ENCODE results near the gene VPS35L.

VPS35L gene

GRCh38 chr16:19522397-19522732 lies 33.1 kb upstream of the VPS35L start:
- Histone ChIP-seq H3K27ac (ENCODE audit: low read depth, low read length) (no peak overlapping the region), H3K9ac (ENCODE audit: low read depth, low read length) (no peak overlapping the region), H3K4me1 (ENCODE audit: control insufficient read depth, insufficient read depth, low read length) (peaks cover 24% of the 10 kb centered on the region), H3K9me3 (ENCODE audit: control insufficient read depth, insufficient read depth, low read length) (no peaks in the 10 kb centered on the region), H3K27me3 (ENCODE audit: control insufficient read depth, insufficient read depth, low read length) (no peaks in the 10 kb centered on the region), H3K36me3 (ENCODE audit: control insufficient read depth, insufficient read depth, low read length) (peaks cover 9% of the 10 kb centered on the region), H3K4me3 (ENCODE audit: low read depth, low read length) (peak overlapping the region; percentile 84)

- H3K27ac ChIP-seq (ENCODE audit: low read depth, low read length), result no peak overlapping the region
- H3K36me3 ChIP-seq (ENCODE audit: control insufficient read depth, insufficient read depth, low read length), result peaks cover 9% of the 10 kb centered on the region
- no peaks in the 10 kb centered on the region for H3K27me3 ChIP-seq (ENCODE audit: control insufficient read depth, insufficient read depth, low read length)
- no peaks in the 10 kb centered on the region for H3K9me3 ChIP-seq (ENCODE audit: control insufficient read depth, insufficient read depth, low read length)
- no peak overlapping the region for H3K9ac ChIP-seq (ENCODE audit: low read depth, low read length)
- H3K4me1 ChIP-seq (ENCODE audit: control insufficient read depth, insufficient read depth, low read length), result peaks cover 24% of the 10 kb centered on the region
- H3K4me3 ChIP-seq (ENCODE audit: low read depth, low read length), result peak overlapping the region; percentile 84; the same call in 1 of the 2 replicates
These were observed 32.7 kb upstream of the VPS35L start for GRCh38 chr16:19522760-19523159.

GRCh38 chr16:19523184-19523558 lies 32.3 kb upstream of the VPS35L start:
- H3K9me3 ChIP-seq (ENCODE audit: control insufficient read depth, insufficient read depth, low read length), result no peaks in the 10 kb centered on the region
- no peak overlapping the region for H3K4me3 ChIP-seq (ENCODE audit: low read depth, low read length)
- peaks cover 24% of the 10 kb centered on the region for H3K4me1 ChIP-seq (ENCODE audit: control insufficient read depth, insufficient read depth, low read length)
- H3K27ac ChIP-seq (ENCODE audit: low read depth, low read length), result no peak overlapping the region
- peaks cover 13% of the 10 kb centered on the region for H3K36me3 ChIP-seq (ENCODE audit: control insufficient read depth, insufficient read depth, low read length)
- H3K9ac ChIP-seq (ENCODE audit: low read depth, low read length), result no peak overlapping the region
- no peaks in the 10 kb centered on the region for H3K27me3 ChIP-seq (ENCODE audit: control insufficient read depth, insufficient read depth, low read length)

- H3K9me3 ChIP-seq (ENCODE audit: control insufficient read depth, insufficient read depth, low read length), result no peaks in the 10 kb centered on the region
- H3K4me3 ChIP-seq (ENCODE audit: low read depth, low read length), result peak within 1 kb of the TSS; percentile 97
- H3K27ac ChIP-seq (ENCODE audit: low read depth, low read length), result peak within 1 kb of the TSS; percentile 66
- peaks cover 24% of the 10 kb centered on the region for H3K4me1 ChIP-seq (ENCODE audit: control insufficient read depth, insufficient read depth, low read length)
- peak within 1 kb of the TSS; percentile 54 for H3K9ac ChIP-seq (ENCODE audit: low read depth, low read length)
- no peaks in the 10 kb centered on the region for H3K27me3 ChIP-seq (ENCODE audit: control insufficient read depth, insufficient read depth, low read length)
- H3K36me3 ChIP-seq (ENCODE audit: control insufficient read depth, insufficient read depth, low read length), result peaks cover 16% of the 10 kb centered on the region
These were observed 31.7 kb upstream of the VPS35L start, which contains the start of gene CCP110 for GRCh38 chr16:19523559-19524355. TSS of gene CCP110 (plus strand) at chr16:19523942. CDS start at chr16:19527882, 3,940 bp downstream.

- Histone ChIP-seq H3K4me3 (ENCODE audit: low read depth, low read length) (peak overlapping the region; percentile 97), H3K4me1 (ENCODE audit: control insufficient read depth, insufficient read depth, low read length) (peaks cover 24% of the 10 kb centered on the region), H3K36me3 (ENCODE audit: control insufficient read depth, insufficient read depth, low read length) (peaks cover 22% of the 10 kb centered on the region), H3K9ac (ENCODE audit: low read depth, low read length) (peak overlapping the region; percentile 54), H3K27ac (ENCODE audit: low read depth, low read length) (peak overlapping the region; percentile 66), H3K9me3 (ENCODE audit: control insufficient read depth, insufficient read depth, low read length) (no peaks in the 10 kb centered on the region), H3K27me3 (ENCODE audit: control insufficient read depth, insufficient read depth, low read length) (no peaks in the 10 kb centered on the region)
These were observed 31.2 kb upstream of the VPS35L start for GRCh38 chr16:19524356-19524615.

- H3K9me3 ChIP-seq (ENCODE audit: control insufficient read depth, insufficient read depth, low read length), result no peaks in the 10 kb centered on the region
- peak overlapping the region; percentile 97 for H3K4me3 ChIP-seq (ENCODE audit: low read depth, low read length)
- peak overlapping the region; percentile 66 for H3K27ac ChIP-seq (ENCODE audit: low read depth, low read length)
- peaks cover 24% of the 10 kb centered on the region for H3K4me1 ChIP-seq (ENCODE audit: control insufficient read depth, insufficient read depth, low read length)
- H3K36me3 ChIP-seq (ENCODE audit: control insufficient read depth, insufficient read depth, low read length), result peaks cover 23% of the 10 kb centered on the region
- H3K9ac ChIP-seq (ENCODE audit: low read depth, low read length), result peak overlapping the region; percentile 54
- no peaks in the 10 kb centered on the region for H3K27me3 ChIP-seq (ENCODE audit: control insufficient read depth, insufficient read depth, low read length)
These were observed 30.7 kb upstream of the VPS35L start for GRCh38 chr16:19524616-19525384.

- Histone ChIP-seq H3K4me1 (ENCODE audit: control insufficient read depth, insufficient read depth, low read length) (peaks cover 24% of the 10 kb centered on the region), H3K9ac (ENCODE audit: low read depth, low read length) (no peak overlapping the region), H3K9me3 (ENCODE audit: control insufficient read depth, insufficient read depth, low read length) (no peaks in the 10 kb centered on the region), H3K27me3 (ENCODE audit: control insufficient read depth, insufficient read depth, low read length) (no peaks in the 10 kb centered on the region), H3K36me3 (ENCODE audit: control insufficient read depth, insufficient read depth, low read length) (peaks cover 27% of the 10 kb centered on the region), H3K4me3 (ENCODE audit: low read depth, low read length) (peak overlapping the region; percentile 97), H3K27ac (ENCODE audit: low read depth, low read length) (no peak overlapping the region)
These were observed 30.1 kb upstream of the VPS35L start for GRCh38 chr16:19525385-19525723.

- H3K4me1 ChIP-seq (ENCODE audit: control insufficient read depth, insufficient read depth, low read length), result peaks cover 16% of the 10 kb centered on the region
- peaks cover 29% of the 10 kb centered on the region for H3K36me3 ChIP-seq (ENCODE audit: control insufficient read depth, insufficient read depth, low read length)
- no peaks in the 10 kb centered on the region for H3K9me3 ChIP-seq (ENCODE audit: control insufficient read depth, insufficient read depth, low read length)
- no peak overlapping the region for H3K27ac ChIP-seq (ENCODE audit: low read depth, low read length)
- no peaks in the 10 kb centered on the region for H3K27me3 ChIP-seq (ENCODE audit: control insufficient read depth, insufficient read depth, low read length)
- no peak overlapping the region for H3K9ac ChIP-seq (ENCODE audit: low read depth, low read length)
- H3K4me3 ChIP-seq (ENCODE audit: low read depth, low read length), result no peak overlapping the region
These were observed 28.3 kb upstream of the VPS35L start for GRCh38 chr16:19527161-19527560.

GRCh38 chr16:19528666-19529065 lies 26.8 kb upstream of the VPS35L start:
- H3K9ac ChIP-seq (ENCODE audit: low read depth, low read length), result no peak overlapping the region
- peaks cover 40% of the 10 kb centered on the region for H3K36me3 ChIP-seq (ENCODE audit: control insufficient read depth, insufficient read depth, low read length)
- H3K4me3 ChIP-seq (ENCODE audit: low read depth, low read length), result no peak overlapping the region
- H3K4me1 ChIP-seq (ENCODE audit: control insufficient read depth, insufficient read depth, low read length), result peaks cover 19% of the 10 kb centered on the region; the same call in 1 of the 2 replicates
- H3K9me3 ChIP-seq (ENCODE audit: control insufficient read depth, insufficient read depth, low read length), result no peaks in the 10 kb centered on the region
- no peak overlapping the region for H3K27ac ChIP-seq (ENCODE audit: low read depth, low read length)
- no peaks in the 10 kb centered on the region for H3K27me3 ChIP-seq (ENCODE audit: control insufficient read depth, insufficient read depth, low read length)

GRCh38 chr16:19532601-19533000 lies 22.9 kb upstream of the VPS35L start:
- H3K27ac ChIP-seq (ENCODE audit: low read depth, low read length), result no peak overlapping the region
- H3K36me3 ChIP-seq (ENCODE audit: control insufficient read depth, insufficient read depth, low read length), result peaks cover 64% of the 10 kb centered on the region
- H3K4me3 ChIP-seq (ENCODE audit: low read depth, low read length), result no peak overlapping the region
- no peaks in the 10 kb centered on the region for H3K27me3 ChIP-seq (ENCODE audit: control insufficient read depth, insufficient read depth, low read length)
- H3K4me1 ChIP-seq (ENCODE audit: control insufficient read depth, insufficient read depth, low read length), result peaks cover 14% of the 10 kb centered on the region; the same call in 1 of the 2 replicates
- H3K9me3 ChIP-seq (ENCODE audit: control insufficient read depth, insufficient read depth, low read length), result no peaks in the 10 kb centered on the region
- H3K9ac ChIP-seq (ENCODE audit: low read depth, low read length), result no peak overlapping the region

GRCh38 chr16:19540241-19540970 lies 15.1 kb upstream of the VPS35L start:
- H3K27ac ChIP-seq (ENCODE audit: low read depth, low read length), result no peak overlapping the region
- no peak overlapping the region for H3K4me3 ChIP-seq (ENCODE audit: low read depth, low read length)
- H3K9ac ChIP-seq (ENCODE audit: low read depth, low read length), result no peak overlapping the region
- H3K36me3 ChIP-seq (ENCODE audit: control insufficient read depth, insufficient read depth, low read length), result peaks cover 80% of the 10 kb centered on the region
- no peaks in the 10 kb centered on the region for H3K9me3 ChIP-seq (ENCODE audit: control insufficient read depth, insufficient read depth, low read length)
- no peaks in the 10 kb centered on the region for H3K4me1 ChIP-seq (ENCODE audit: control insufficient read depth, insufficient read depth, low read length)
- H3K27me3 ChIP-seq (ENCODE audit: control insufficient read depth, insufficient read depth, low read length), result no peaks in the 10 kb centered on the region
